Uterus (tissue), 4 donors: Measurements from ENCODE around the gene JAK1. TPM values are rescaled to one million over a fixed set of nuclear protein-coding genes. Genes with fewer than 3 reads are reported as not detected.

Experiments used
- DNase-seq, 2 donors: peaks; one replicate each; pipeline ENCODE4 v3.0.0-alpha.2; 2019 to 2020
- H3K27ac ChIP-seq, 2 donors: fragments of 200-600 bp; sonication (generic); 1 replicate in 1 of 2; 2 replicates in 1 of 2; pipeline ENCODE4 v1.5.1; 2016 to 2018
- H3K27me3 ChIP-seq, 2 donors: fragments of 200-600 bp; sonication (generic); one replicate each; pipeline ENCODE4 v1.5.1; 2018 to 2019; ENCODE audit warnings: control low read depth in 1 of 2
- H3K36me3 ChIP-seq, 2 donors: fragments of 200-600 bp; sonication (generic); one replicate each; pipeline ENCODE4 v1.5.1; 2019; ENCODE audit warnings: control low read depth in 1 of 2
- H3K4me1 ChIP-seq, 2 donors: fragments of 200-600 bp; sonication (generic); one replicate each; pipeline ENCODE4 v1.5.1; 2018 to 2019; ENCODE audit warnings: control low read depth in 1 of 2
- H3K4me3 ChIP-seq, 2 donors: fragments of 200-600 bp; sonication (generic); 1 replicate in 1 of 2; 2 replicates in 1 of 2; pipeline ENCODE4 v1.5.1; 2018 to 2019; ENCODE audit warnings: mild to moderate bottlenecking in 1 of 2
- H3K9me3 ChIP-seq, 2 donors: fragments of 200-600 bp; sonication (generic); one replicate each; pipeline ENCODE4 v1.5.1; 2019; ENCODE audit warnings: control low read depth in 1 of 2
- CTCF ChIP-seq, 4 experiments: fragments of 200-600 bp in 2 of 4; fragments of 450-650 bp in 2 of 4; sonication (generic) in 2 of 4; IDR thresholded peaks; one replicate each; pipeline ENCODE4 v1.5.1; 2016 to 2019; ENCODE audit warnings: antibody characterized with exemption in 4 of 4, mild to moderate bottlenecking in 2 of 4, moderate library complexity in 1 of 4
- POLR2A ChIP-seq, 2 donors: fragments of 450-650 bp; IDR thresholded peaks; one replicate each; pipeline ENCODE4 v1.6.1; 2016; ENCODE audit warnings: antibody characterized with exemption in 2 of 2, mild to moderate bottlenecking in 1 of 2, moderate library complexity in 1 of 2
- intact Hi-C: fragments of 100-400 bp; cut with DNase I; formaldehyde crosslinking; loops from one replicate; pipeline ENCODE4 v1.15.1; 2023; ENCODE audit warnings: low total_unique reads
- total RNA-seq, 4 donors: library from RNA; depleted of rRNA in 3 of 4; stranded (reverse); fragments of >200 nt in 3 of 4; gene quantifications; one replicate each; pipeline versions ENCODE4 v1.1.0 to v1.2.4, GENCODE V29; 2014 to 2023
- donor health status: DM: yes; HTN: yes; CAD: no.

The JAK1 gene
- total RNA-seq, 4 donors from 2014 or later: 70.9 to 136 (median 125) TPM

- TF ChIP-seq CTCF (IDR thresholded peaks at IDR 0.05): no peak
- no peak for TF ChIP-seq POLR2A (IDR thresholded peaks at IDR 0.05)
- no peaks in the 10 kb centered on the region for H3K36me3 ChIP-seq
- H3K27ac ChIP-seq: no peak overlapping the region
- H3K27me3 ChIP-seq: no peaks in the 10 kb centered on the region
- DNase-seq: no peak
- H3K4me1 ChIP-seq: no peaks in the 10 kb centered on the region
- H3K9me3 ChIP-seq: no peaks in the 10 kb centered on the region
- intact Hi-C loops: no loop called here
- H3K4me3 ChIP-seq: no peak overlapping the region
These were observed 85.9 kb downstream of the JAK1 start for GRCh38 chr1:64880449-64880848.

DNA sequence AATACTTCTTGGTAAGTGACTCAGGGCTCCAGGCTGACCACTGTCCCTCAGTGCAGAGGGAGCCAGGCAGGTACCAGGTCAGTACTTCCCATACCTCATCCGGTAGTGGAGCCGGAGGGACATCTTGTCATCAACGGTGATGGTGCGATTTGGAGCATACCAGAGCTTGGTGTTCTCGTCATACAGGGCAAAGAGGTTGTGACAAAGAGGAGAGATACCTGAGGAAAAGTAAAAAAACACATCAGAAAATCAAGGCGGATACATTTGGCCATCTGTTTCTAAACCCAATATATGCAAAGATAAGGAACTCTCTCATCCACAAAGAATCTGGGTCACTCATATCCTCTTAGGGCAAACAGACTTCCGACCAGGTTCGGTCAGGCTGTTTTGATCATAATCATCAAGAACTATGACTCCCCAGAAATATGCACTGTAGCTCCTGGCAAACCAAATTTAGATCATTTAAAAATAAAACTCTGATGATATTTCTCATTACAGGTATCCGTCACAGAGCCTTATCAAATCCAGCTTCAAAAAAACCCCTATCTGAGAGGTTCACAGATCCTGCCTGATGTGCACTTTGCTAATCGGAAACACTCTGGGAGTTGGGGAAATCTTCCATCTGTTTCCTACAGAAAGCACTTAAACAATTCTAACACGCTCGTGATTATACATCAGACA lies 87.3 kb downstream of the JAK1 start:
- no peak for DNase-seq
- intact Hi-C loops: no loop called here
- TF ChIP-seq POLR2A (IDR thresholded peaks at IDR 0.05) (no peak), CTCF (IDR thresholded peaks at IDR 0.05) (no peak)
- H3K27ac ChIP-seq: no peak overlapping the region
- no peaks in the 10 kb centered on the region for H3K27me3 ChIP-seq
- H3K9me3 ChIP-seq: no peaks in the 10 kb centered on the region
- no peaks in the 10 kb centered on the region for H3K36me3 ChIP-seq
- H3K4me1 ChIP-seq: no peaks in the 10 kb centered on the region
- no peak overlapping the region for H3K4me3 ChIP-seq

GRCh38 chr1:64878090-64878489 lies 88.3 kb downstream of the JAK1 start:
- TF ChIP-seq POLR2A (IDR thresholded peaks at IDR 0.05) (no peak), CTCF (IDR thresholded peaks at IDR 0.05) (no peak)
- H3K4me1 ChIP-seq: no peaks in the 10 kb centered on the region
- intact Hi-C loops: no loop called here
- H3K27me3 ChIP-seq: no peaks in the 10 kb centered on the region
- H3K36me3 ChIP-seq: no peaks in the 10 kb centered on the region
- H3K27ac ChIP-seq: no peak overlapping the region
- no peak for DNase-seq
- H3K9me3 ChIP-seq: no peaks in the 10 kb centered on the region
- H3K4me3 ChIP-seq: no peak overlapping the region

DNA sequence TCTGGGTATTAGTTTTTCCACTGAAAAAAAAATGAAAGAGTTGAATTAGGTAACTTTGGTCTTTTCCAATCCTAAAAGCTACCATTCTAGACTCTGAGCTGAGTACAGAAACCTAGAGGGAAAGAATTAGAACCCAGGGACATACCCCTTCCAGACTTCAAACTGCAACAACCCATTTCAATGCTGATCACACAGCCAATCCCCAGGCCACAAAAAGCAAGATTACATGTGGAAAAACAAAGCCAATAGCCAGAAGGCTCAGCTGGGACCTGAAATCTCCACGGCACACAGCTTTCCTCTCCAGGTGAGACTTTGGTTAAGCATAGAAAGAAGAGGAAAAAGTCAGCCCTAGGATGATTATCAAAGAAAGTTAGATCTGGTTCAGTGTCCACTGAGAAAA lies 88.8 kb downstream of the JAK1 start:
- TF ChIP-seq CTCF (IDR thresholded peaks at IDR 0.05) (no peak), POLR2A (IDR thresholded peaks at IDR 0.05) (no peak)
- H3K27ac ChIP-seq: no peak overlapping the region
- no peak for DNase-seq
- no peaks in the 10 kb centered on the region for H3K9me3 ChIP-seq
- no peak overlapping the region for H3K4me3 ChIP-seq
- intact Hi-C loops: no loop called here
- H3K36me3 ChIP-seq: no peaks in the 10 kb centered on the region
- H3K4me1 ChIP-seq: no peaks in the 10 kb centered on the region
- no peaks in the 10 kb centered on the region for H3K27me3 ChIP-seq

GRCh38 chr1:64877151-64877550 lies 89.2 kb downstream of the JAK1 start:
- no peak for TF ChIP-seq CTCF (IDR thresholded peaks at IDR 0.05)
- no peak for TF ChIP-seq POLR2A (IDR thresholded peaks at IDR 0.05)
- no peaks in the 10 kb centered on the region for H3K4me1 ChIP-seq
- no peak for DNase-seq
- H3K4me3 ChIP-seq: no peak overlapping the region
- H3K27ac ChIP-seq: no peak overlapping the region
- H3K36me3 ChIP-seq: no peaks in the 10 kb centered on the region
- no peaks in the 10 kb centered on the region for H3K27me3 ChIP-seq
- H3K9me3 ChIP-seq: no peaks in the 10 kb centered on the region
- intact Hi-C loops: no loop called here
